ENCODE results near the gene GCN1. TPM values are rescaled to one million over a fixed set of nuclear protein-coding genes. Genes with fewer than 3 reads are reported as not detected.
"Not testable (repeated sequence)": the region's sequence is repeated elsewhere in the genome, so short reads cannot be mapped to it uniquely, and the experiment has no call there.

The GCN1 gene
- total RNA-seq, 1 donor from 2014 or later: 52.4 TPM

- peaks cover 20% of the 10 kb centered on the region for H3K36me3 ChIP-seq (ENCODE audit: control insufficient read depth, insufficient read depth, low read length)
- H3K27me3 ChIP-seq (ENCODE audit: control insufficient read depth, insufficient read depth, low read length): no peaks in the 10 kb centered on the region
- FAIRE-seq (no peak), DNase-seq (ENCODE audit: low read depth) (no peak)
- TF ChIP-seq CTCF (IDR thresholded peaks at IDR 0.05; ENCODE audit: insufficient read depth, low read length, severe bottlenecking): no peak
- peak overlapping the region; percentile 94 for H3K4me3 ChIP-seq (ENCODE audit: low read depth, low read length)
Observed at GRCh38 chr12:120200364-120200800, 5.9 kb upstream of the GCN1 start.

- peak; percentile 73 for DNase-seq (ENCODE audit: low read depth)
- Histone ChIP-seq H3K4me3 (ENCODE audit: low read depth, low read length) (peak overlapping the region; percentile 94), H3K36me3 (ENCODE audit: control insufficient read depth, insufficient read depth, low read length) (peaks cover 20% of the 10 kb centered on the region), H3K27me3 (ENCODE audit: control insufficient read depth, insufficient read depth, low read length) (no peaks in the 10 kb centered on the region)
- TF ChIP-seq CTCF (IDR thresholded peaks at IDR 0.05; ENCODE audit: insufficient read depth, low read length, severe bottlenecking): no peak
- FAIRE-seq: no peak
Observed at GRCh38 chr12:120199595-120200306, 5.2 kb upstream of the GCN1 start.

- Histone ChIP-seq H3K4me3 (ENCODE audit: low read depth, low read length) (no peak overlapping the region), H3K27me3 (ENCODE audit: control insufficient read depth, insufficient read depth, low read length) (no peaks in the 10 kb centered on the region), H3K36me3 (ENCODE audit: control insufficient read depth, insufficient read depth, low read length) (peaks cover 20% of the 10 kb centered on the region)
- DNase-seq (ENCODE audit: low read depth): no peak
- no peak for FAIRE-seq
- no peak for TF ChIP-seq CTCF (IDR thresholded peaks at IDR 0.05; ENCODE audit: insufficient read depth, low read length, severe bottlenecking)
Observed at GRCh38 chr12:120199025-120199424, 4.5 kb upstream of the GCN1 start.

GRCh38 chr12:120197542-120197887 is 3.0 kb upstream of the GCN1 start:
- Histone ChIP-seq H3K27me3 (ENCODE audit: control insufficient read depth, insufficient read depth, low read length) (no peaks in the 10 kb centered on the region), H3K4me3 (ENCODE audit: low read depth, low read length) (no peak overlapping the region), H3K36me3 (ENCODE audit: control insufficient read depth, insufficient read depth, low read length) (peaks cover 21% of the 10 kb centered on the region)
- DNase-seq (ENCODE audit: low read depth) (no peak), FAIRE-seq (no peak)
- no peak for TF ChIP-seq CTCF (IDR thresholded peaks at IDR 0.05; ENCODE audit: insufficient read depth, low read length, severe bottlenecking)

- not testable (repeated sequence) for H3K4me3 ChIP-seq (ENCODE audit: low read depth, low read length); DNase-seq (ENCODE audit: low read depth); H3K27me3 ChIP-seq (ENCODE audit: control insufficient read depth, insufficient read depth, low read length); FAIRE-seq
- H3K36me3 ChIP-seq (ENCODE audit: control insufficient read depth, insufficient read depth, low read length): peaks cover 21% of the 10 kb centered on the region
Observed at GRCh38 chr12:120196817-120197541, 2.5 kb upstream of the GCN1 start.

- DNase-seq (ENCODE audit: low read depth): no peak
Observed at GRCh38 chr12:120196363-120196762, 1.8 kb upstream of the GCN1 start.

More at GRCh38 chr12:120196363-120196762, 1.8 kb upstream of the GCN1 start:
- TF ChIP-seq CTCF (IDR thresholded peaks at IDR 0.05; ENCODE audit: insufficient read depth, low read length, severe bottlenecking): no peak
- FAIRE-seq: no peak
- Histone ChIP-seq H3K4me3 (ENCODE audit: low read depth, low read length) (no peak overlapping the region), H3K27me3 (ENCODE audit: control insufficient read depth, insufficient read depth, low read length) (no peaks in the 10 kb centered on the region), H3K36me3 (ENCODE audit: control insufficient read depth, insufficient read depth, low read length) (peaks cover 21% of the 10 kb centered on the region)

Measured in bronchial epithelial cell (primary cell).